ENCODE results near the gene RCL1.

DNA sequence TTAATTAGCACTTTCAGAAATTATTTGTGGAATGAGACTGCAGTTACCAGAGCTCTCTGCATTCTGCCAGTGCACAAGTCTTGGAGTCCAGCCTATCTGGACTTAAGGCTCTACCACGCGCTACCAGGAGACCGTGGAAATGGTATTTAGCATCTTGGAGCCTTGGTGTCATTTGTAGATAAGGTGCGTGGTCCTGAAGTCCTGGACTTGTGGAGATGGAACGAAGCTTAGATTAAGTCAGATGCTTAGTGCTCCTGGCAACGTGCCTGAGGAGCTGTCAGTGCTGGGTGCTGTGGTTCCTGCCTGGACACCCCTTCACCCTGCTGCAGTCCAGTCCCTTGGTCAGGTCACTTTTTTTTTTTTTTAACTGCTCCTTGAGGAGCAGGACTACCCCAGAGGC is 59.7 kb downstream of the RCL1 start:
- no peak for TF ChIP-seq GLIS3 (CRISPR knock-in tag; IDR thresholded peaks at IDR 0.05)
- no peak for TF ChIP-seq TOX (CRISPR knock-in tag; IDR thresholded peaks at IDR 0.05; ENCODE audit: borderline replicate concordance)
- TF ChIP-seq OSR1 (CRISPR knock-in tag; IDR thresholded peaks at IDR 0.05) = no peak
- TF ChIP-seq, protein P1, sequence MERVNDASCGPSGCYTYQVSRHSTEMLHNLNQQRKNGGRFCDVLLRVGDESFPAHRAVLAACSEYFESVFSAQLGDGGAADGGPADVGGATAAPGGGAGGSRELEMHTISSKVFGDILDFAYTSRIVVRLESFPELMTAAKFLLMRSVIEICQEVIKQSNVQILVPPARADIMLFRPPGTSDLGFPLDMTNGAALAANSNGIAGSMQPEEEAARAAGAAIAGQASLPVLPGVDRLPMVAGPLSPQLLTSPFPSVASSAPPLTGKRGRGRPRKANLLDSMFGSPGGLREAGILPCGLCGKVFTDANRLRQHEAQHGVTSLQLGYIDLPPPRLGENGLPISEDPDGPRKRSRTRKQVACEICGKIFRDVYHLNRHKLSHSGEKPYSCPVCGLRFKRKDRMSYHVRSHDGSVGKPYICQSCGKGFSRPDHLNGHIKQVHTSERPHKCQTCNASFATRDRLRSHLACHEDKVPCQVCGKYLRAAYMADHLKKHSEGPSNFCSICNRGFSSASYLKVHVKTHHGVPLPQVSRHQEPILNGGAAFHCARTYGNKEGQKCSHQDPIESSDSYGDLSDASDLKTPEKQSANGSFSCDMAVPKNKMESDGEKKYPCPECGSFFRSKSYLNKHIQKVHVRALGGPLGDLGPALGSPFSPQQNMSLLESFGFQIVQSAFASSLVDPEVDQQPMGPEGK (CRISPR knock-in tag; IDR thresholded peaks at IDR 0.05; ENCODE audit: borderline replicate concordance) = no peak
